HepG2 (cell line): ENCODE results near the gene STK11. TPM values are rescaled to one million over a fixed set of nuclear protein-coding genes. Genes with fewer than 3 reads are reported as not detected.

ENCODE experiments used
- ATF7-NPFF ChIP-seq: sonication (generic); formaldehyde crosslinking; IDR thresholded peaks from 2 replicates; pipeline ENCODE4 v1.8.1; 2023; ENCODE audit warnings: mild to moderate bottlenecking, low read depth, missing genetic modification reagents, moderate library complexity
- CEBPG ChIP-seq: IDR thresholded peaks from 2 replicates; pipeline ENCODE4 v1.6.1; 2016
- EP300 ChIP-seq, 3 experiments: sonication (generic) in 1 of 3; formaldehyde crosslinking in 1 of 3; IDR thresholded peaks; 2 replicates each; pipeline versions ENCODE4 v1.5.1 to v1.6.1; 2011 to 2020; ENCODE audit warnings: low read depth in 2 of 3, low read length in 2 of 3, borderline replicate concordance in 1 of 3, improper control_type of control experiment in 1 of 3, mild to moderate bottlenecking in 1 of 3, missing genetic modification reagents in 1 of 3, moderate library complexity in 1 of 3
- GFI1 ChIP-seq: sonication (generic); formaldehyde crosslinking; IDR thresholded peaks from 2 replicates; pipeline ENCODE4 v1.5.0; 2020; ENCODE audit warnings: missing genetic modification reagents, mild to moderate bottlenecking, borderline replicate concordance
- IKZF1 ChIP-seq: fragments of 450-650 bp; IDR thresholded peaks from 2 replicates; pipeline ENCODE4 v1.7.1; 2016
- KLF12 ChIP-seq: sonication (generic); formaldehyde crosslinking; IDR thresholded peaks from 2 replicates; pipeline ENCODE4 v1.4.0; 2020; ENCODE audit warnings: missing genetic modification reagents, borderline replicate concordance
- NRL ChIP-seq: sonication (generic); formaldehyde crosslinking; IDR thresholded peaks from 2 replicates; pipeline ENCODE4 v1.5.0; 2020; ENCODE audit warnings: missing genetic modification reagents, mild to moderate bottlenecking, moderate library complexity, borderline replicate concordance
- PTBP1 ChIP-seq: fragments of 200-400 bp; formaldehyde crosslinking; IDR thresholded peaks from 2 replicates; pipeline ENCODE4 v1.6.1; 2018; ENCODE audit warnings: low read length, low read depth; ENCODE audit not compliant: poor library complexity, severe bottlenecking
- ZKSCAN8 ChIP-seq: IDR thresholded peaks from 2 replicates; pipeline ENCODE4 v1.6.1; 2016; ENCODE audit warnings: borderline replicate concordance, missing genetic modification reagents, missing compliant biosample characterization
- ZMAT3 ChIP-seq: sonication (generic); formaldehyde crosslinking; conservative IDR thresholded peaks from 2 replicates; pipeline ENCODE4 v1.7.0; 2021; ENCODE audit warnings: missing genetic modification reagents
- ZNF432 ChIP-seq: sonication (generic); formaldehyde crosslinking; IDR thresholded peaks from 2 replicates; pipeline ENCODE4 v1.5.0; 2020; ENCODE audit warnings: missing genetic modification reagents, mild to moderate bottlenecking, borderline replicate concordance
- polyA plus RNA-seq, 8 experiments: library from polyadenylated mRNA; depleted of rRNA in 3 of 8; stranded (reverse) in 7 of 8; unstranded in 1 of 8; fragments of >200 nt; fragmentation: Illumina TruSeq in 4 of 8; extraction: Trizol in 4 of 8; gene quantifications; 2 replicates each; pipeline versions ENCODE4 v1.2.1 to v1.2.3, GENCODE V29; 2011 to 2016; ENCODE audit warnings: low read depth in 4 of 8, missing spikeins in 1 of 8, mixed read lengths in 1 of 8; ENCODE audit not compliant: insufficient read depth in 1 of 8
- total RNA-seq, 5 experiments: library from RNA; depleted of rRNA; stranded (reverse); fragments of >200 nt; fragmentation: Illumina TruSeq; extraction: Trizol; gene quantifications; 2 replicates each; pipeline ENCODE4 v1.2.3, GENCODE V29; 2016; ENCODE audit warnings: low read depth in 1 of 5
- TF ChIP-seq, protein P1 (sequence below), 2 experiments: sonication (generic) in 1 of 2; formaldehyde crosslinking in 1 of 2; IDR thresholded peaks; 2 replicates each; pipeline versions ENCODE4 v1.4.0 to v1.6.1; 2016 to 2020; ENCODE audit warnings: borderline replicate concordance in 1 of 2, low read depth in 1 of 2, mild to moderate bottlenecking in 1 of 2, missing genetic modification reagents in 1 of 2
- TF ChIP-seq, protein P2 (sequence below): sonication (generic); formaldehyde crosslinking; IDR thresholded peaks from 2 replicates; pipeline ENCODE4 v1.9.0; 2021; ENCODE audit warnings: missing genetic modification reagents, borderline replicate concordance
- TF ChIP-seq, protein P3 (sequence below): sonication (generic); formaldehyde crosslinking; IDR thresholded peaks from 2 replicates; pipeline ENCODE4 v1.8.1; 2022; ENCODE audit warnings: mild to moderate bottlenecking, missing genetic modification reagents
- TF ChIP-seq, protein P4 (sequence below): sonication (generic); formaldehyde crosslinking; IDR thresholded peaks from 2 replicates; pipeline ENCODE4 v1.4.0; 2020; ENCODE audit warnings: missing genetic modification reagents, mild to moderate bottlenecking, borderline replicate concordance

Gene STK11
- total and polyA plus RNA-seq, 2 of the 13 experiments (the other 11 are each of a cell fraction or from before 2014, with no cell fraction given): 27.5 to 43.6 TPM

DNA sequence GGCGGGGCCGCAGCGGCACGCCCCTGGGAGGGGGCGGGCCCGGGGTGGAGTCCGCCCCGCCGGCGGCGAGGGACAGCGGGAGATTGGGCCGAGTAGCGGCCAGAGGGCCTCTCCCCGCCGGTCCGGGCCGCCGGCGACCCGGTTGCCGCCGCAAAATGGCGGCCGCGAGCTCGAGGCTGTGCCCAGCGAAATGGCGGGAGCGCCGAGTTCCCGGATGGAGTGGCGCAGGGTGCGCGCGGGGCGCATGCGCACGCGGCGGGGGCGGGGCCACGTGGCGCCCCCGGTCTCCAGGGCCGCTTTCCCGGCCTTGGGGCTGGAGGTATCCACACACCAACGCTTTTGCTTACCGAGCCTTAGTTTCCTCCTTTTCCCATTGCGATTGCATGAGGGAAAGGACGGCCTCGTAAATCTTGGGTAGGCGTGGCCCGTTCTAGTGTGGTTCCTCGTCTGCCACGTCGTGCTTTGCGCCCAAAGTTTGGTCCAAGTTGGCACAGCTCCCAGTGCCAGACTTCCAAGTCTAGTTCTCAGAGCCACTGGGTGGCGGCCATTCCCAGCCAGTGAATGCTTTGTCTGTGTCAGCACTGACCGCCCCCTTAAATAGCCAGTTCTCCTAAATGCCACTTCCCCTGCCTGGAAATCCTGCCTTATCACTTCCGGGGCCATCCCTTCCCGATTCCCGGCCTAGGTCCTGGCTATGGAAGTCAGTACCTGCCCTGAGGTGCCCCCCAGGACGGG is 64.1 kb downstream of the STK11 start (continued):
- TF ChIP-seq, protein P1, sequence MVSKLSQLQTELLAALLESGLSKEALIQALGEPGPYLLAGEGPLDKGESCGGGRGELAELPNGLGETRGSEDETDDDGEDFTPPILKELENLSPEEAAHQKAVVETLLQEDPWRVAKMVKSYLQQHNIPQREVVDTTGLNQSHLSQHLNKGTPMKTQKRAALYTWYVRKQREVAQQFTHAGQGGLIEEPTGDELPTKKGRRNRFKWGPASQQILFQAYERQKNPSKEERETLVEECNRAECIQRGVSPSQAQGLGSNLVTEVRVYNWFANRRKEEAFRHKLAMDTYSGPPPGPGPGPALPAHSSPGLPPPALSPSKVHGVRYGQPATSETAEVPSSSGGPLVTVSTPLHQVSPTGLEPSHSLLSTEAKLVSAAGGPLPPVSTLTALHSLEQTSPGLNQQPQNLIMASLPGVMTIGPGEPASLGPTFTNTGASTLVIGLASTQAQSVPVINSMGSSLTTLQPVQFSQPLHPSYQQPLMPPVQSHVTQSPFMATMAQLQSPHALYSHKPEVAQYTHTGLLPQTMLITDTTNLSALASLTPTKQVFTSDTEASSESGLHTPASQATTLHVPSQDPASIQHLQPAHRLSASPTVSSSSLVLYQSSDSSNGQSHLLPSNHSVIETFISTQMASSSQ (IDR thresholded peaks at IDR 0.05; ENCODE audit: low read depth): no peak
- TF ChIP-seq, protein P1 (CRISPR knock-in tag; IDR thresholded peaks at IDR 0.05; ENCODE audit: borderline replicate concordance): 0 out of 2 replicates have a peak, but pooled peaks have one; percentile 61
- no peak for TF ChIP-seq PTBP1
- TF ChIP-seq, protein P2, sequence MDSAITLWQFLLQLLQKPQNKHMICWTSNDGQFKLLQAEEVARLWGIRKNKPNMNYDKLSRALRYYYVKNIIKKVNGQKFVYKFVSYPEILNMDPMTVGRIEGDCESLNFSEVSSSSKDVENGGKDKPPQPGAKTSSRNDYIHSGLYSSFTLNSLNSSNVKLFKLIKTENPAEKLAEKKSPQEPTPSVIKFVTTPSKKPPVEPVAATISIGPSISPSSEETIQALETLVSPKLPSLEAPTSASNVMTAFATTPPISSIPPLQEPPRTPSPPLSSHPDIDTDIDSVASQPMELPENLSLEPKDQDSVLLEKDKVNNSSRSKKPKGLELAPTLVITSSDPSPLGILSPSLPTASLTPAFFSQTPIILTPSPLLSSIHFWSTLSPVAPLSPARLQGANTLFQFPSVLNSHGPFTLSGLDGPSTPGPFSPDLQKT (CRISPR knock-in tag): no peak
- TF ChIP-seq, protein P3, sequence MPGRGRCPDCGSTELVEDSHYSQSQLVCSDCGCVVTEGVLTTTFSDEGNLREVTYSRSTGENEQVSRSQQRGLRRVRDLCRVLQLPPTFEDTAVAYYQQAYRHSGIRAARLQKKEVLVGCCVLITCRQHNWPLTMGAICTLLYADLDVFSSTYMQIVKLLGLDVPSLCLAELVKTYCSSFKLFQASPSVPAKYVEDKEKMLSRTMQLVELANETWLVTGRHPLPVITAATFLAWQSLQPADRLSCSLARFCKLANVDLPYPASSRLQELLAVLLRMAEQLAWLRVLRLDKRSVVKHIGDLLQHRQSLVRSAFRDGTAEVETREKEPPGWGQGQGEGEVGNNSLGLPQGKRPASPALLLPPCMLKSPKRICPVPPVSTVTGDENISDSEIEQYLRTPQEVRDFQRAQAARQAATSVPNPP: no peak
- peak; percentile 12; the same call in 1 of the 2 replicates for TF ChIP-seq ZMAT3 (CRISPR knock-in tag)
- peak in 1 of 2 experiments; percentile 29; a peak in 1 of 4 replicates for TF ChIP-seq EP300 (IDR thresholded peaks at IDR 0.05; ENCODE audit: low read depth in 2 of 2, low read length in 2 of 2)
- no peak for TF ChIP-seq EP300 (CRISPR knock-in tag; IDR thresholded peaks at IDR 0.05; ENCODE audit: borderline replicate concordance)
- TF ChIP-seq KLF12: no peak
- TF ChIP-seq, protein P4, sequence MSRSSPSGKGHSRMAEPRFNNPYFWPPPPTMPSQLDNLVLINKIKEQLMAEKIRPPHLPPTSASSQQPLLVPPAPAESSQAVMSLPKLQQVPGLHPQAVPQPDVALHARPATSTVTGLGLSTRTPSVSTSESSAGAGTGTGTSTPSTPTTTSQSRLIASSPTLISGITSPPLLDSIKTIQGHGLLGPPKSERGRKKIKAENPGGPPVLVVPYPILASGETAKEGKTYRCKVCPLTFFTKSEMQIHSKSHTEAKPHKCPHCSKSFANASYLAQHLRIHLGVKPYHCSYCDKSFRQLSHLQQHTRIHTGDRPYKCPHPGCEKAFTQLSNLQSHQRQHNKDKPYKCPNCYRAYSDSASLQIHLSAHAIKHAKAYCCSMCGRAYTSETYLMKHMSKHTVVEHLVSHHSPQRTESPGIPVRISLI: 0 out of 2 replicates have a peak, but pooled peaks have one; percentile 6
- no peak for TF ChIP-seq ZNF432 (CRISPR knock-in tag)
- peak; percentile 41; the same call in 1 of the 2 replicates for TF ChIP-seq GFI1 (CRISPR knock-in tag)
- TF ChIP-seq ZKSCAN8 (CRISPR knock-in tag): no peak
- peak; percentile 49; the same call in 1 of the 2 replicates for TF ChIP-seq NRL (CRISPR knock-in tag)
- no peak for TF ChIP-seq CEBPG (CRISPR knock-in tag)
- peak; percentile 88 for TF ChIP-seq ATF7-NPFF (CRISPR knock-in tag)
- TF ChIP-seq IKZF1: no peak
